GM12872 (cell line): Measurements from ENCODE around the gene DTWD2.

ENCODE experiments used
- CTCF ChIP-seq: IDR thresholded peaks from 3 replicates; pipeline ENCODE4 v1.5.1; 2011; ENCODE audit warnings: low read depth, mild to moderate bottlenecking, low read length, moderate library complexity; ENCODE audit not compliant: insufficient read depth

DTWD2 gene

GRCh38 chr5:118891252-118891651 is 97.1 kb downstream of the DTWD2 start:
- no peak for TF ChIP-seq CTCF

- TF ChIP-seq CTCF: no peak
Measured at GRCh38 chr5:118889165-118889564, 99.2 kb downstream of the DTWD2 start.

GRCh38 chr5:118888556-118888955 is 99.8 kb downstream of the DTWD2 start:
- no peak for TF ChIP-seq CTCF

GRCh38 chr5:118883362-118883761 is 105.0 kb downstream of the DTWD2 start:
- TF ChIP-seq CTCF: no peak

GRCh38 chr5:118882666-118883065 is 105.7 kb downstream of the DTWD2 start:
- no peak for TF ChIP-seq CTCF

- no peak for TF ChIP-seq CTCF
Measured at GRCh38 chr5:118875131-118875530, 113.2 kb downstream of the DTWD2 start.

GRCh38 chr5:118873417-118873816 is 114.9 kb downstream of the DTWD2 start:
- TF ChIP-seq CTCF: no peak

GRCh38 chr5:118863345-118863744 is 125.0 kb downstream of the DTWD2 start:
- no peak for TF ChIP-seq CTCF
